ENCODE results near the gene ADPRS.

Gene ADPRS

GRCh38 chr1:36080801-36081200 lies 7.9 kb upstream of the ADPRS start:
- Histone ChIP-seq H3K27ac (ENCODE audit: low read depth, low read length) (no peak overlapping the region), H3K4me3 (ENCODE audit: low read depth, low read length) (no peak overlapping the region)

GRCh38 chr1:36081926-36082485 lies 6.7 kb upstream of the ADPRS start:
- Histone ChIP-seq H3K27me3 (ENCODE audit: control insufficient read depth, insufficient read depth, low read length) (no peaks in the 10 kb centered on the region; the same call in 1 of the 2 replicates), H3K9me3 (ENCODE audit: control insufficient read depth, insufficient read depth, low read length) (no peaks in the 10 kb centered on the region), H3K36me3 (ENCODE audit: control insufficient read depth, insufficient read depth, low read length) (no peaks in the 10 kb centered on the region), H3K27ac (ENCODE audit: low read depth, low read length) (no peak overlapping the region), H3K4me1 (ENCODE audit: control insufficient read depth, insufficient read depth, low read length) (no peaks in the 10 kb centered on the region), H3K9ac (ENCODE audit: low read depth, low read length) (no peak overlapping the region), H3K4me3 (ENCODE audit: low read depth, low read length) (no peak overlapping the region)

More at GRCh38 chr1:36080801-36081200, 7.9 kb upstream of the ADPRS start:
- no peaks in the 10 kb centered on the region for H3K36me3 ChIP-seq (ENCODE audit: control insufficient read depth, insufficient read depth, low read length)
- no peak overlapping the region for H3K9ac ChIP-seq (ENCODE audit: low read depth, low read length)
- H3K27me3 ChIP-seq (ENCODE audit: control insufficient read depth, insufficient read depth, low read length): no peaks in the 10 kb centered on the region; the same call in 1 of the 2 replicates
- H3K4me1 ChIP-seq (ENCODE audit: control insufficient read depth, insufficient read depth, low read length): no peaks in the 10 kb centered on the region
- no peaks in the 10 kb centered on the region for H3K9me3 ChIP-seq (ENCODE audit: control insufficient read depth, insufficient read depth, low read length)

- H3K4me3 ChIP-seq (ENCODE audit: low read depth, low read length): peak overlapping the region; percentile 66; the same call in 1 of the 2 replicates
- no peak overlapping the region for H3K27ac ChIP-seq (ENCODE audit: low read depth, low read length)
- H3K36me3 ChIP-seq (ENCODE audit: control insufficient read depth, insufficient read depth, low read length): no peaks in the 10 kb centered on the region
- H3K9me3 ChIP-seq (ENCODE audit: control insufficient read depth, insufficient read depth, low read length): no peaks in the 10 kb centered on the region
- H3K4me1 ChIP-seq (ENCODE audit: control insufficient read depth, insufficient read depth, low read length): 0 out of 2 replicates have a peak, but pooled peaks cover under 1% of the 10 kb centered on the region
- no peak overlapping the region for H3K9ac ChIP-seq (ENCODE audit: low read depth, low read length)
- no peaks in the 10 kb centered on the region; the same call in 1 of the 2 replicates for H3K27me3 ChIP-seq (ENCODE audit: control insufficient read depth, insufficient read depth, low read length)
These were observed 5.5 kb upstream of the ADPRS start for GRCh38 chr1:36083219-36083618.

- H3K4me3 ChIP-seq (ENCODE audit: low read depth, low read length): peak within 1 kb of the TSS; percentile 66
- H3K27ac ChIP-seq (ENCODE audit: low read depth, low read length): peak within 1 kb of the TSS; percentile 35
- no peaks in the 10 kb centered on the region; the same call in 1 of the 2 replicates for H3K27me3 ChIP-seq (ENCODE audit: control insufficient read depth, insufficient read depth, low read length)
- H3K9ac ChIP-seq (ENCODE audit: low read depth, low read length): peak within 1 kb of the TSS; percentile 57; the same call in 1 of the 2 replicates
- H3K4me1 ChIP-seq (ENCODE audit: control insufficient read depth, insufficient read depth, low read length): 0 out of 2 replicates have a peak, but pooled peaks cover 3% of the 10 kb centered on the region
- no peaks in the 10 kb centered on the region for H3K36me3 ChIP-seq (ENCODE audit: control insufficient read depth, insufficient read depth, low read length)
- H3K9me3 ChIP-seq (ENCODE audit: control insufficient read depth, insufficient read depth, low read length): no peaks in the 10 kb centered on the region
These were observed 4.8 kb upstream of the ADPRS start, which contains the start of gene TEKT2 for GRCh38 chr1:36083635-36084496. TEKT2 (plus strand) TSS chr1:36084094; CDS start chr1:36084922, 828 bp downstream.

- no peaks in the 10 kb centered on the region for H3K36me3 ChIP-seq (ENCODE audit: control insufficient read depth, insufficient read depth, low read length)
- H3K9ac ChIP-seq (ENCODE audit: low read depth, low read length): no peak overlapping the region
- peak overlapping the region; percentile 35 for H3K27ac ChIP-seq (ENCODE audit: low read depth, low read length)
- H3K4me3 ChIP-seq (ENCODE audit: low read depth, low read length): peak overlapping the region; percentile 66
- H3K9me3 ChIP-seq (ENCODE audit: control insufficient read depth, insufficient read depth, low read length): no peaks in the 10 kb centered on the region
- peaks cover 3% of the 10 kb centered on the region; the same call in 1 of the 2 replicates for H3K4me1 ChIP-seq (ENCODE audit: control insufficient read depth, insufficient read depth, low read length)
- no peaks in the 10 kb centered on the region; the same call in 1 of the 2 replicates for H3K27me3 ChIP-seq (ENCODE audit: control insufficient read depth, insufficient read depth, low read length)
These were observed 4.1 kb upstream of the ADPRS start for GRCh38 chr1:36084497-36085115.

GRCh38 chr1:36085126-36085525 lies 3.6 kb upstream of the ADPRS start:
- Histone ChIP-seq H3K9me3 (ENCODE audit: control insufficient read depth, insufficient read depth, low read length) (no peaks in the 10 kb centered on the region), H3K9ac (ENCODE audit: low read depth, low read length) (no peak overlapping the region), H3K27me3 (ENCODE audit: control insufficient read depth, insufficient read depth, low read length) (no peaks in the 10 kb centered on the region; the same call in 1 of the 2 replicates), H3K27ac (ENCODE audit: low read depth, low read length) (no peak overlapping the region), H3K4me1 (ENCODE audit: control insufficient read depth, insufficient read depth, low read length) (peaks cover 8% of the 10 kb centered on the region; the same call in 1 of the 2 replicates), H3K4me3 (ENCODE audit: low read depth, low read length) (no peak overlapping the region), H3K36me3 (ENCODE audit: control insufficient read depth, insufficient read depth, low read length) (0 out of 2 replicates have a peak, but pooled peaks cover under 1% of the 10 kb centered on the region)

GRCh38 chr1:36085686-36086526 lies 2.8 kb upstream of the ADPRS start:
- Histone ChIP-seq H3K27ac (ENCODE audit: low read depth, low read length) (no peak overlapping the region), H3K4me1 (ENCODE audit: control insufficient read depth, insufficient read depth, low read length) (peaks cover 9% of the 10 kb centered on the region; the same call in 1 of the 2 replicates)

GRCh38 chr1:36086529-36087232 lies 2.0 kb upstream of the ADPRS start:
- Histone ChIP-seq H3K27me3 (ENCODE audit: control insufficient read depth, insufficient read depth, low read length) (no peaks in the 10 kb centered on the region; the same call in 1 of the 2 replicates), H3K9me3 (ENCODE audit: control insufficient read depth, insufficient read depth, low read length) (no peaks in the 10 kb centered on the region), H3K36me3 (ENCODE audit: control insufficient read depth, insufficient read depth, low read length) (peaks cover 13% of the 10 kb centered on the region), H3K4me3 (ENCODE audit: low read depth, low read length) (no peak overlapping the region), H3K4me1 (ENCODE audit: control insufficient read depth, insufficient read depth, low read length) (peaks cover 9% of the 10 kb centered on the region; the same call in 1 of the 2 replicates), H3K9ac (ENCODE audit: low read depth, low read length) (no peak overlapping the region), H3K27ac (ENCODE audit: low read depth, low read length) (no peak overlapping the region)

More at GRCh38 chr1:36085686-36086526, 2.8 kb upstream of the ADPRS start:
- Histone ChIP-seq H3K9ac (ENCODE audit: low read depth, low read length) (no peak overlapping the region), H3K4me3 (ENCODE audit: low read depth, low read length) (no peak overlapping the region), H3K9me3 (ENCODE audit: control insufficient read depth, insufficient read depth, low read length) (no peaks in the 10 kb centered on the region), H3K36me3 (ENCODE audit: control insufficient read depth, insufficient read depth, low read length) (peaks cover 6% of the 10 kb centered on the region), H3K27me3 (ENCODE audit: control insufficient read depth, insufficient read depth, low read length) (no peaks in the 10 kb centered on the region; the same call in 1 of the 2 replicates)

- Histone ChIP-seq H3K9ac (ENCODE audit: low read depth, low read length) (no peak overlapping the region), H3K27ac (ENCODE audit: low read depth, low read length) (no peak overlapping the region), H3K27me3 (ENCODE audit: control insufficient read depth, insufficient read depth, low read length) (no peaks in the 10 kb centered on the region; the same call in 1 of the 2 replicates), H3K4me1 (ENCODE audit: control insufficient read depth, insufficient read depth, low read length) (peaks cover 9% of the 10 kb centered on the region; the same call in 1 of the 2 replicates), H3K36me3 (ENCODE audit: control insufficient read depth, insufficient read depth, low read length) (peaks cover 21% of the 10 kb centered on the region), H3K9me3 (ENCODE audit: control insufficient read depth, insufficient read depth, low read length) (no peaks in the 10 kb centered on the region), H3K4me3 (ENCODE audit: low read depth, low read length) (no peak overlapping the region)
These were observed 1.2 kb upstream of the ADPRS start for GRCh38 chr1:36087233-36088123.

All from HUES48 (cell line).